NCI-H82 treated with DMSO at 0.1 percent for 48 hours (cell line): ENCODE measurements around the gene RNF39.
"Not testable (repeated sequence)": the region's sequence is repeated elsewhere in the genome, so short reads cannot be mapped to it uniquely, and the experiment has no call there.

Experiments used
- DNase-seq: peaks from one replicate; lab custom pipeline; 2025; ENCODE audit not compliant: unreplicated experiment; lab: John Stamatoyannopoulos, UW

The RNF39 gene

GRCh38 chr6:30062471-30063178, 12.9 kb downstream of the RNF39 start:
- no peak for DNase-seq

DNA sequence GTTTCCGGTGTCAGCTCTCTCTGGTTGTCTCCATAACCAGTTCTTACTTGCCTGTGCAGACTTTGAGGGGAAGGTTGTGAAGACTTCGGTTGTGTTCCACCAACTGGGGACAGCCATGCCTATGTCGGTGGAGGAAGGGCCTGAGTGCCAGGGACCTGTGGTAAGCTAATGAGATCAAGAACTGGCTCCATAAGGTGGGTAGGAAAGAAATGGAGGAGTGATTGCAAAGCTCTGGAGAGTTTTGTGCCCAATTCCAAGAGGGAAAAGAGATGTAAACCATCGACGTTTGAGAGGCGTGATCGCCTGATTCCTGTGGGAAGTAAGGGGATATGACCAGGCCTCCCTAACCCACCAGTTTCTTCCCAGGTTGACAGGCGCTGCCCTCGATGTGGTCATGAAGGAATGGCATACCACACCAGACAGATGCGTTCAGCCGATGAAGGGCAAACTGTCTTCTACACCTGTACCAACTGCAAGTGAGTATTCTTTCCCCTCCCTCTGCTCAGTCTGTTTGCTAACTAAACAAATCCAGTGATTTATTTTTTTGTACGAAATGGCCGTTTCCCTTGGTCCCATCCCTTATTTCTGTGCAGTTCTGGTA, 13.6 kb downstream of the RNF39 start:
- no peak for DNase-seq

DNA sequence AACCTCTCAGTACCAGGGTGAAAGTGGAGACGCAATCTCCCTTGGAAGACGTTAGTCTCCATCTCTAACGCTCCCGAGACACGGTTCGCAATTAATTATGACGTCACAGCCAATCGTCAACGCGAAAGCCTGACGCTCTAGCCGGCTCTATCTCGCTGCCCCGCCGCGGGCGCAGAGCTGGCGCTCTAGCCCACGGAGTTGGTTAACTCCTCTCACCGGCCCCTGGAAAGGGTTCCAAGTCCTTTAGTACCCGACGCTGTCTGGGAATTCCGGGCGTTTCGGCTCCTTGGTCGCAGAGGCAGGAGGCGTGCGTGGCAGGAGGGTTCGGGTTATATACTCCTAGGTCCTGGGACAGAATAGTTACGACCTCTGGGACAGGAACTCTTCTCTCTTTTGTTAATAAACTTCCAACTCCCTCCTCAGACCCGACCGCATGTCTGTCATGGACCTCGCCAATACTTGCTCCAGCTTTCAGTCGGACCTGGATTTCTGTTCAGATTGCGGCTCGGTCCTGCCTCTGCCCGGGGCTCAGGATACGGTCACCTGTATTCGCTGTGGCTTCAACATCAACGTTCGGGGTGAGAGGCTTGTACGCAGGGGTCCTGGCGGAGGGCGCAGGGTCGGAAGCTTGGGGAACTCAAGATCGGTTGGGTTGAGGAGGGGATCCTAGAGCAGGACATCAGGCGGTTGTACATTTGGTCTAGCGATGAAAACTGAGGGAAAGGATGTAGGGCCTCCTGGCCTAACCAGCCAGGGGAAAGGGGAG, 14.3 kb downstream of the RNF39 start, which contains the start of gene POLR1H:
POLR1H (plus strand) TSS at position 174 of the 766 bp plus-strand sequence; CDS start at position 434, 260 bp downstream.
- peak; percentile 94 for DNase-seq

GRCh38 chr6:30060606-30061091, 14.9 kb downstream of the RNF39 start:
- no peak for DNase-seq

DNA sequence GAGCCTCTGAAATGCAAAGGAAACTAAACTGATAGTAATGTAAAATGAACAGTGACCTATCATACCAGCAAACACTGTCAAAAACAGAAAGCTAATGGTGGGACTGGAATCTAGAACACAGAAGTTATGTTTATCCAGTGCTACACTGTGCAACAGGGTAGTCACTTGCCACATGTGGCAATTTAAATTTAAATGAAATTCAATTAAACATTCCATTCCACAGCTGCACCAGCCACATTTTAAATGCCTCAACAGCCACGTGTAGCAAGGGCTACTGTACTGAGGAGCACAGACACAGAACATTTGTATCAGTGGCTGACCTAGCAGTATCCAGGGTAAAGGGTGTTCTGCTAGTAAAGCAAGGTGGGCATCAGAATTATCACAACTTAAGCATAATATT, 20.1 kb downstream of the RNF39 start:
- DNase-seq, result no peak

GRCh38 chr6:30053682-30054081, 21.9 kb downstream of the RNF39 start:
- no peak for DNase-seq

DNA sequence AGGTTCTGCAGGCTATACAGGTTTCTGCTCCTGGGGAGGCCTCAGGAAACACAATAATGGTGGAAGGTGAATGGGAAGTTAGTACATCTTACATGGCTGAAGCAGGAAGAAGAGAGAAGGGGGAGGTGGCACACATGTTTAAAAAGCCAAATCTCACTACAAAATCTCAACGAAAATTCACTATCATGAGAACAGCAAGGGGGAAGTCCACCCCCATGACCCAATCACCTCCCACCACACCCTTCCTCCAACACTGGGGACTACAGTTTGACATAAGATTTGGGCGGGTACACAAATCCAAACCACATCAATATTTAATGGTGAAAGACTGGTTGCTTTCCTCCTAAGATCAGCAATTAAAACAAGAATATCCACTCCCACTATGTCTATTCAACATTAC, 28.3 kb downstream of the RNF39 start:
- DNase-seq, result no peak

GRCh38 chr6:30044630-30045029, 30.9 kb downstream of the RNF39 start:
- no peak for DNase-seq

- no peak for DNase-seq
These were observed 31.8 kb downstream of the RNF39 start for GRCh38 chr6:30043744-30044143.

DNA sequence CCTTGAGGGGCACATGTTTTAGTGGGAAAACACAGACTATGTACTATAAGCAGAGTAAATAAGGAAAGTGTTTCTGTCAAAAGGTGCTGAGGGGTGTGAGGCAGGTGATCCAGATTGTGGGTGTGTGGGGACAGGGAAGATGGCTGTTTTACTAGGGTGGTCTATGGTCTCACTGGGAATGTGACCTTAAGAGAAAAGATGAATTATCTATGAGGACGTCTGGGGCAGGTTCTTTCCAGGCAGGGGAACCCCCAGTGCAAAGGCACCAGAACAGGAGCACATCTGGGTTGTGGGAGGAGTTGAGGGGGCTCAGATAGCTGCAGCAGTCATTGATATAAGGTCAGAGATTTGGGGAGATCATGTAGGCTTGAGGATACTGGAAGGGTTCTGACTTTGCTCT, 32.7 kb downstream of the RNF39 start:
- DNase-seq, result no peak

- peak; percentile 49 for DNase-seq
These were observed 33.1 kb downstream of the RNF39 start for GRCh38 chr6:30042476-30042875.

- DNase-seq, result no peak
These were observed 33.7 kb downstream of the RNF39 start for GRCh38 chr6:30041821-30042220.

GRCh38 chr6:30041221-30041620, 34.3 kb downstream of the RNF39 start:
- no peak for DNase-seq

DNA sequence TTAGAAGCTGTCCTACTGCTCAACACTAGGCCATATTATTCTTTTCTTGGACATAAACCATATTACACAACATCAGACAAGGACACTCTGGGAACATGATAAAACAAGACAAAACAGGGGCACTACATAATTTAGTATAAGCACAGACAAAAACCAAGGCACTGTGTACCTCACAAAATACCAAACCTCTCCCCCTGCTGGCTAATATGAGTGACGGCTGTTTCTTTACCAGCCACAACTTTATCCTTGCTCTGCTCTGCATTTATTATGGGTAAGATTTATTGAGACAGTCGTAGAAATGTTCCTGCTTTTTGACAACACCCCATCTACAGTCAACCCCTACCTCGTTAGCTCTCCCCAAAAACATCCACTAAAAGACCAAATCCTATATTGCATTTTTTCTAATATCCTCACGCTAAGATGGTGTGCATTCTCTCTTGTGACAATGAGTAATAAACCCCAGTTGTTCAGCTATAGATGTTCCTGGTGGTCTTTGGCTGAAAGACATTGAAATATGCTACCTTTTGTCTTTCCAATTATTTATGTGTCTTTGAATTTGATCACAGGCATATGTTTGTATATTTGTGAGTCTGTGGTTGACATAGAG, 38.3 kb downstream of the RNF39 start:
- DNase-seq, result peak; percentile 17

DNA sequence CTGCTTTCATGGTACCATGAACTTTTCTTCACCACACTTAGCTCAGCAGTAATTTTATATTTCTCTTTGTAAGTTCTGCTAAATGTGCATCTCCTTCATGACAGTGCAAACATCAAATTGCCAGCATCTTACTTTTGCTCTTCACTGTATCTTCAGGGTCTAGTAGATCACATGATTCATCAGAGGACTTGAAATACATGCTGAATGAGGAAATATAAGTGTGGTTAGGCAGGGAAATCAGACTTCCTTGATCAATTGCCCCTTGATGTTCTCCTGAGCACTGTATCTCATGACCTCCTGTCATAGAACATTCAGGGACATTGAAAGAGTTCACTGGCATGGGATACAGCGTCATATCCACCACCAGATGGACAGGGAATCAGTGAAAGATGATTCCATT, 39.8 kb downstream of the RNF39 start:
- no peak for DNase-seq

DNA sequence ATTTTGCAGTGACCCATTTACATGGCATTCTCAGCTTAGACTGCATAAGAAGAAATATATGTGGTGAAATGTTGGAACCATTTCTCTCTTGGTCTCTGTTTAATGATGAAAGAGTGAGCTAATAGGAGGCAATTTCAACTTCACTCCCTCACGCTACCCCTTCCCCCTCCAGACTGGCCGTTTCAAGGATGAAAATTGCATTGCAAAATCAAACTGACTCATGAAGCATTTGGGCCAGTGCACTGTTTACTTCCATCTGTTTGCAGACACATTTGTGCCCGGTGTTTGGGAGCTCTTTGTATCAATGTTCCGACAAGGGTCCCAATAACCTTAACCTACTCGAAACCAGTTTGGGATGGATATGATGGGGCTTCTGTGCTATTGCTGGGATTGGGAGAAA, 42.1 kb downstream of the RNF39 start:
- DNase-seq, result not testable (repeated sequence)

DNA sequence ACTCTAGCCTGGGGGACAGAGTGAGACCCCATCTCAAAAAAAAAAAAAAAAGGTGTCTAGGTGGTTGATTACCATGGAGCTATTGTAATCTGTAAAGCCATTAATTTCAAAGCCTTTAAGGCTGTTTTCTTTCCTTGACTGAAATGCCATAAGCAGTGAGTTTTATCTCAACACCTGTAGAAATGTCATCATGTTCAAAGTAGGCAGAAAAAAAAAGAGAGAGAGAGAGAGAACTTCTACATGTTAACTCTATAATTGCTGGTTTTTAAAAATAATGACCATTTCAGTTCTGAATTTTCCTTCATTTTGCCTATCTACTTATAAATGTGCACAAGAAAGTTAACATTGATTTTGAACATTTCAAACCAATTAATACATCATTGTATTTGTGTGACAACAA, 44.2 kb downstream of the RNF39 start:
- no peak for DNase-seq

GRCh38 chr6:30029588-30029987, 46.0 kb downstream of the RNF39 start:
- no peak for DNase-seq

DNA sequence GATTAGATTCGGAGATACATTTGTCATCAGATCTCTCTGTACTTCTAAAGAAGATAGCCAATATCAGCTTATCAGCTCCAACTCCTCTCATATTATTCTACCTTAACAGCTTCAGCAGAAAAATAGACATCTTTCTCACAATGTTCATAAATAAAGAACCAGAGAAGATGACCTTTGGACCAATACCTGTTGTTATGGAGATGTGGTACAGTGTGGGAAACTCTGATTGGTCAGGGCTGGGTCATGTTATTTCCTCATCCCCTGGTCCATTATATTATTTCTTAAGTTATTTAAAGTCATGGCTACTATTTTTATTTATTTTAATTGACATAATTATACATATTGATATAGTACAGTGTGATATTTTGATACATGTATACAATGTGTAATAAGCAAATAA, 50.4 kb downstream of the RNF39 start:
- no peak for DNase-seq

- not testable (repeated sequence) for DNase-seq
These were observed 52.9 kb downstream of the RNF39 start for GRCh38 chr6:30022712-30023111.

- no peak for DNase-seq
These were observed 53.4 kb downstream of the RNF39 start for GRCh38 chr6:30022189-30022588.
